HG03354 (cell line): Measurements from ENCODE around the gene SLC18A3.

Experiments used
- ATAC-seq: cut with Tn5 transposase; IDR thresholded peaks from one replicate; pipeline ENCODE4 v1.9.1; 2021; ENCODE audit warnings: mild to moderate bottlenecking; ENCODE audit not compliant: unreplicated experiment, poor library complexity, severe bottlenecking

The SLC18A3 gene

DNA sequence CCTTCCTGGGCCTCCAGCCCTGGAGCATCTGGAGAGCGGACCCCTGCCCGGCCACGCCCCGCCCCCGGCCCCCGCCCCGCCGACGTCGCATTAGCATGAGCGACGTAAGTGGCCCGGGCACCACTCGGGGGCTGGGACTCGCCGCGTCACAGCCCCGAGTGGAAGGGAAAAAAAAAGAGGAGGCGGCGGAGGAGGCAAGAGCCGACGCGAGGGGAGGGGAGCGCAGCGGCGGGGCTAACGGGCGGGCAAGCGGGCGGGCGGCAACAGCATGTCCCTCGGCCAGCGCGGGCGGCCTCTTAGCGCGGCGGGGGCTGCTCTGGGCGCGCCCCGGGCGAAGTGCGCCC, at the start of gene SLC18A3:
TSS of gene SLC18A3 (plus strand) at position 197 of the 344 bp plus-strand sequence. CDS start 431 bp downstream, outside the sequence.
- ATAC-seq: no peak

DNA sequence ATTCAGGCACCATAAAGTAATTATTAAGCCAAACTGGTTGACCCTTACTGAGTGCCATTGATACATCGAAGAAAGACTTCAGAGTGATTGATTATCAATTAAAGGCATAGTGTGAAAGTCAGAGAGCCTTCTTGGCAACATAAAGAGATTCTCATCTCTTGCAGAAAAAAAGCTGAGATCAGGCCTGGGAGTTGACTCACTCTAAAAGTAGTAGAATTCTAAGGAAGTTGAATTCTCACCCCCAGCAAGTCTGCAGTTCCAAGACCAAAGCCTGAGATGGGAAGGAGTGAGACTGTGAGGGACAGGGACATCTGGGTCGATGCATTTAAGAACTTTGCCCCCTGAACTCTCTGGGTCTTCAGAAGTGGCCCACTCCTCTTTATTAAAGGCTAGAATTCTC, 49.6 kb upstream of the SLC18A3 start:
- ATAC-seq: no peak

DNA sequence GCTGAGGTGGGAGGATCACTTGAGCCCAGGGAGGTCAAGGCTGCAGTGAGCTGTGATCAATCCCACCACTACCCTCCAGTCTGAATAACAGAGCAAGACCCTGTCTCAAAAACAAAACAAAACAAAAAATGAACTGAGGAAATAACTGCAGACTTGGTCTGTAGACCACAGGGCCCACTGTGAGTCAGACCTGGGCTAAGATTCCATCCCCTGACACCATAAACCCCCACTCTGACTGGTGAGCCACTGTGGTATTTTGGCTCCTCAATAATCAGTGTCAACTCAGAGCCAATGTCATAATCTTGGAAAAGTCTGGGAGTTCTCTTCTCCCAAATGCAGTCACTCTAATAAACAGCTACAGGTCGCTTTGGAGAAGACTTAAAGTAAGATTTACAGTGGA, 47.2 kb upstream of the SLC18A3 start:
- ATAC-seq: no peak

DNA sequence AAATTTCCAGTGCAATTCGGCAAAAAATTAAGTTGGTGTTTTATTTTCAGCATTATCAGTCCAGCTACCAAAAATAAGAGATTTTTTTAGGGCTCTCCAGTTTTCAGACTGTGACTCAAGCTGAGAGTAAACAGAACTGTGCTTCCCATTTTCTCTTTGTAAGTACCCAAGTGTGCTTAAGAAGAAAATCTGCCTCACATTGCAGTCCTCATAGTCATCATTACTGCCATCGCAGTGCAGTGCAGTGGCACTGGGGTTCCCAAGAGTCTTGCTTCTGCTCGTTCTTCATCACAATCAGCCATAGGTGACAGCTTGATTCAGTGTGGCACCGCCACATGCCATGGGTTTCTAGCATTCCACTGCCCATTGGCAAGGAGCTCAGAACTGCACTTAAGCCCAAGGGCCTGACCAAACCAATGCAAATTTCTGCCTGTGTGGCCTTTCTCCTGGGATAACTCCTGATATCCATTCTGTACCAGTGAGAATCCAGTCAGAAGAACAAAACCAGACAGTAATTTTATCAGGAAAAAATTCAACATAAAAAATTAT, 45.6 kb upstream of the SLC18A3 start:
- ATAC-seq: no peak

DNA sequence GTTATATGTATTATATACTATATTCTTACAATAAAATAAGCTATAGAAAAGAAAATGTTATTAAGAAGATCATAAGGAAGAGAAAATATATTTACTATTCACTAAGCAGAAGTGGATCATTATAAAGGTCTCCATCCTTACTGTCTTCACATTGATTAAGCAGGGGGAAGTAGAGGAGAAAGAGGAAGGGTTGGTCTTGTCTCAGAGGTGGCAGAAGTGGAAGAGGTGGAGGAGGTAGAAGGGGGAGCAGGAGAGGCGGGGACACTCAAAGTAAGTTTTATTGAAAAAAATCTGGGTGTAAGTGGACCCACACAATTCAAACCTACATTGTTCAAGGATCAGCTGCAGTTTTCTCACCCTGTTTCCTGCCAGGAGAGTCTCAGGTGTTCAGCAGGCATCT, 42.3 kb upstream of the SLC18A3 start:
- no peak for ATAC-seq

DNA sequence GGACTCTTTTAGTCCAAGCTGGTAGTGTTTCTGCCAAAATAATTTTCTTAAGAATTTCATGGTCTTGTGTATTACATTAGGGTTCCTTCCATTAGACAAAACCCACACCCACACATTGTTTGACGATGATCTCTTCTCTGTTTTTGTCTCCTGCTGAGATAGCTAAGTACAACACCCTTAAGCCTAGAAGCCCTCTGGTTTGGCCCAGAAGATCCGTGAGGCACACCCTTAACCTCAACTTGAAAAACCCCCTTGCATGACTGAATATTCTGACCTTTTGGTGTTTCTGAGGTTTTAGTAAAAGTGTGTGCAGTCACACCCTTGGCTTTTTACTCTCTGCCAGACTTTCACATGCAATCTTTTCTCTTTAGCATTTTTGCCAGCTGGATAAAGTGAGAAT, 41.9 kb upstream of the SLC18A3 start:
- ATAC-seq: no peak

DNA sequence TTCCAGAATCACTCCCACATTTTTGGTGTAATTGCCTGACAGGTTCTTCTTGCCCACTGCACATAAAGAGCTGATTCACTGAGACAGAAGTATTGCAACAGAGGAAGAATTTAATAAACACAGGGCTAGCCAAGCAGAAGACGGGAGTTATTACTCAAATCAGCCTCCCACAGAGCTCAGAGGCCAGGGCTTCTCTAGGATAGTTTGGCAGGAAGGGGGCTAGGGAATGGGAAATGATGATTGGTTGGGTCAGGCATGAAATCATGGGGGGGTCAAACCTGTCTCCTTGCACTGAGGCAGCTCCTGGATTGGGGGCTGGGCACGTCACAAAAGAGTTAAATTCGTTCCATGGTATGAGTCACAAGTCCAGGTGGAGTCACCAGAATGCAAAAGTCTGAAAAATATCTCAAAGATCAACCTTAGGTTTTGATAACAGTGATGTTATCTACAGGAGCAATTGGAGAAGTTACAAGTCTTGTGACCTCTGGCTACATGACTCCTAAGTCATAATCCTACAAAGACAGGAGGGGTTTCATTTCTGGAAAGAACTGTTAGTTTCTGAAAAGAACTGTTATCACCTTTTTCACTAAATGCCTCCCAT, 41.0 kb upstream of the SLC18A3 start:
- ATAC-seq: no peak

DNA sequence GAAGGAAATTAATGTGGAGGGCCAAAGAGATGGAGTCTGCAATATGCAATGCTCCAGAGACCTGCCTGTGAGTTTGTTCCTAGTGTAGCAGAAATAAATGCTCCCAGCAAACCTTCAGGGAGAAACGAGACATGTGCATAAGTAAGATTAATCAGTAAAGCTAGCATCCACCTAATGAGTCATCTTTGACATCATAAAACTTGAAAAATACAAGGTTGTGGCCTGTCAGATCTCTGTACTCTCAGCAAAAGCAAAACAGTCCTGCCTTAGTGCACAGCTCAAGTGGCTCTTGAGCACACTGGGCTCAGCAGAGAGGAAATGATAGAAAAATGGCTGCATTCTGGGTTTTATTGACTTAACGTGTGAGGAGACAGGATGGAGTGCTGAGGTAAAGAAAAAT, 38.7 kb upstream of the SLC18A3 start:
- ATAC-seq: no peak

DNA sequence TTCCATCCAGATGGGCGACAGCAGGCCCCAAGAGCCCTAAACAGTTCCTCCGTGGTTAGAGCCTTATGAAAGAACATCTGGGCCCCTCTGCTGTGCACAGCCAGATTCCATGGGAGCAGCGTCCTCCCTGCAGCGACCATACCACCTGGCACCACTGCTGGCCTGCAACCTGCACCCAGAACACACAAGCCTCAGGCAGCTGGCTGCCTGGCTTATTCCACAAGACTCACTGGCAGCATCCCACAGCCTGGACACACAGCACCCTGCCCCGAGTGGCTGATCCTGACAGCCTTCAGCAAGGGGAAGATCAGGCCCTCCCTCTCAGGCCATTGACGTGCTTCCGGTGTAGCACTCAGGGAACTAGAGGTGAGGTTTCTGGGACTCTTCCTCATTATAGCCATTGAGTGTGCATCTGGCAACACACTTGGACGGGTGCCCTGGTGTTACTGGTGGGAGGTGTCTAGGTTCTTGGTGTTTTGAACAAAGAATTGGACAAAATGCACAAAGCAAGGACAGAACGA, 37.5 kb upstream of the SLC18A3 start:
- no peak for ATAC-seq

DNA sequence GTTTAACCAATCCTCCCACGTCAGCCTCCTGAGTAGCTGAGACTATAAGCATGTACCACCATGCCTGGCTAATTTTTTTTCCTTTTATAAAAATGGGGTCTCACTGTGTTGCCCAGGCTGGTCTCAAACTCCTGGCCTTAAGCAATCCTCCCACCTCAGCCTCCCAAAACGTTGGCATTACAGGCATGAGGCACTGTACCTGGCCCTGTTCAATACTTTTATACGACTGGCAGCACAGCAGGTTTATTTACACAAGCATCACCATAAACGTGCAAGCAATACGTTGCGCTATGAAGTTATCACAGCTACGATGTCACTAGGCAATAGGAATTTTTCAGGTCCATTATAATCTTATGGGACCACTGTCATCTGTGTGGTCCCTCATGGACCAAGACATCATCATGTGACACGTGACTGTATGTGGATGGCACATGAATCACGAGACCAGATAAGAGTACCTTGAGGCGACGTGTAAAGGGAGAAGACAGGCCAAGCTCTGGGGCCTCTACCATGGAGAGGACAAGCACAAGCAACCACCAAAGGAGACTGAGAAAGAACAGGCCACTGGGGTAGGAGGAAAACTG, 34.5 kb upstream of the SLC18A3 start:
- no peak for ATAC-seq

DNA sequence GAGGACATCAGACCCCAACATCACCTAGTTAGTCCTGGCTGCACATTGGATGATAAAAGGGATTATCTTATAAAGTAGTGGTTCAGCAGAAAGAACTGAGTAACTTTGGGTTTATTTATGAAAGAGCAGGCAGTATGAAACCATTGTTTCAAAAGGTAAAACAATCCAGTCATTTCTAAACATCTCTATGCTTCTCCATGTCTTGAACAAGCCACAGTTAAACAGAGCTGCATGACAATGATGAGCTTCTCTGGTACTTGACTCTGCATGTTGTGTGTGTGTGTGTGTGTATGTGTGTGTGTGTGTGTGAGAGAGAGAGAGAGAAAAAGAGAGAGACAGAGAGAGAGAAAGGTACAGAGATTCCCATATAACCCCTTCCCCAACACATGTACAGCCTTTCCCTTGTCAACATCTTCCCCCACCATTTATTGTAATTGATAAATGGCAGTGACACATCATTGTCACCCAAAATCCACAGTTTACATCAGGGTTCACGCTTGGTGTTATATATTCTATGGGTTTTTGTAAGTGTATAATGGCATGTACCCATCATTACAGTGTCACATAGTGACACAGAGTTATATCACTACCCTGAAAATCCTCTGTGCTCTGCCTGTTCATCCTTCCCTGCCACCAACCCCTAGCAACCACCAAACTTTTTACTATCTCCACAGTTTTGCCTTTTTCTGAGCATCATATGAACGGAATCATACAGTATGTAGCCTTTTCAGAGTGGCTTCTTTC, 32.8 kb upstream of the SLC18A3 start:
- ATAC-seq: no peak

DNA sequence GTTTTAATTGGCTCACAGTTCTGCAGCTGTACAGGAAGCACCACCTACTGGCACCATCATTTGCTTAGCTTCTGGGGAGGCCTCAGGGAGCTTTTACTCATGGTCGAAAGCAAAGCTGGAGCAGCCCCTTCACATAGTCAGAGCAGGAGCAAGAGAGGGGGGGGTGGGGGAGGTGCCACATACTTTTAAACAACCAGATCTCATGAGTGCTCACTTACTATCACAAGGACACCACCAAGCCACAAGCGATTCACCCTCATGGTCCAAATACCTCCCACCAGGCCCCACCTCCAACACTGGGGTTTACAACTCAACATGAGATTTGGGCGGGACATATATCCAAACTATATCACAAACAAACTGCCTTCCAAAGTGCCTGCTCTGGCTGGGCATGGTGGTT, 31.7 kb upstream of the SLC18A3 start:
- ATAC-seq: no peak

DNA sequence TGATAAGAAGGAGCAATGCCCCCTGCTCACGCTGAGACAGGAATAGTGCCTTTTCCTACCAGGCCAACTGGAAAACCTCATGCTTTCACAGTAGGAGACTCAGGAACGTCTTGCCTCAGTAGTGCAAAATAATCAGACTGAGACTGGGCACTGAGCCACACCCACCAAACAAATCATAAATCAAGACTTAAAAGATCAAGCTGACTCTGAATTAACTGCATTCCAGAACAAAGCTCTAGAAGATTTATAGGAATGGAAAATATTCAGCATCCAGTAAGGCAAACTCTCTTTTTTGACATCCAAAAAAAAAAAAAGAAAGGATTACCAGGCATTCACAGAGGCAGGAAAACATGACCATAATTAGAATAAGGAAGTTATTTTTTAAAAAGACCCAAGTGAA, 30.5 kb upstream of the SLC18A3 start:
- no peak for ATAC-seq

DNA sequence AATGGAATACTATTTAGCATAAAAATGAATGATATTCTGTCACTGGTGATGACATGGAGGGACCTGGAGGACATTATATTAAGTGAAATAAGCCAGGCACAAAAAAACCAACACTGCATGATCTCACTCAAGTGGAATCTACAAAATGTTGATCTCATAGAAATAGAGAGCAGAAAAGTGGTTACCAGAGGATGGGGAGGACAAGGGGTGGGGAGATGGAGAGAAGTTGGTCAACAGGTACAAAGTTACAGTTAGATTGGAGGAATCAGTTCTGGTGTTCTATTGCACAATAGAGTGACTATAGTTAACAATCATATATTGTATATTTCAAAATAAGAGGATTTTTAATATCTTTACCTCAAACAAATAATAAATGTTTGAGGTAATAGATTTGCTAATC, 24.7 kb upstream of the SLC18A3 start:
- ATAC-seq: no peak

DNA sequence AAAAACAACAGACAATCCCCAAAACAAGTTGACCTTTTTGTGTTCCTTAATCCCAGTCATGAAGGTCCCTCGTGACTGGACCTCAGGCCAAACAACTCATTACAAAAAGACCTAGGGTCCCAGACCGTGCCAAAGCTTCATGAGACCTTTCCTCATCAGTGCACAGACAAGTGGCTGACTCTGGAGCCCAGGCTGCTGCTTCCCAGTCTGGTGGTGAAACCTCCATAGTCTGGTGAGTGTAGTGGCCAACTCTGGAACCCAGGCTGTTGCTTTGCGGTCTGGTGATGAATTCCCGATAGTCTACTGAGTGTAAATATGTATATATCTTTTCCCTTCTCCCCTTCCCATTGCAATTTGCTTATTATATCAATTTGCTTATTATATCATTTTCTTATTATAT, 22.1 kb upstream of the SLC18A3 start:
- no peak for ATAC-seq

DNA sequence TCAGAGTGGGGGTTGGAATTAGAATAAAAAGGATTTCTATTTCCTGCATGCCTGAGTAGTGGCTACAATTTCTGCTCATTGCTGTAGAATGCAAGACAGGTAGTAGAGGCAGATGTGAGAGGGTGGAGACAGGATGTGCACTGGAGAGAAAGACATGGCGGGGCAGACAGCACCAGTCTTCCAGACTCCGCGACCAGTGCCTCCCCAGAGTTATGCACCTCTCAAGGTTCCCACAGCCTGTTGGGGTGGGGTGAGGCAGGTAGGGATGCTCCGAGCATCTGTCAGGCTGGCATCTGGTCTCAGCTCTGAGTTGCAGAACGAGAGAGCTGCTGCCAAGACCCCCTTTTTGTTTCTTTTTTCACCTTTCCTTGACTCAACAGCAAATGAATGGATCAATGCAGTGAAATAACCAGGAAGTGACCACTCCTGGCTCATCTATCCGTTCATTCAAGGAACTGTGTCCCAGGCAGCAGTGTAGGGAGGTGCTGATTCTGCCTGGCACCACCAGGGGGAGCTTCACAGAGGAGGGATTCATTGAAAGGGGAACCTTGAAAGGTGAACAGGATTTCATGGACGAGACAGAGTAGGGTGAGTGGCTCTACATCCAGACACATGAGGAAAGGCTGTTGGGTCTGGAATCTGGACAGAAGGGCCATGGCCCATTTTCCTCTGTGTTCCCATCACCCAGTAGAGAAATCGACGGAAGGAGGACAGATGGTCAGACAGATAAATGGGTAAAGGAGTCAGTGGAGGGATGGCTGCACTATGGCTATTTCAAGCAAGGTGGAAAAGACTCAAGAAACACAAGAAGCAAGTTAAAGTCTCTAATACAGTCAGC, 17.2 kb upstream of the SLC18A3 start:
- ATAC-seq: peak; percentile 74

DNA sequence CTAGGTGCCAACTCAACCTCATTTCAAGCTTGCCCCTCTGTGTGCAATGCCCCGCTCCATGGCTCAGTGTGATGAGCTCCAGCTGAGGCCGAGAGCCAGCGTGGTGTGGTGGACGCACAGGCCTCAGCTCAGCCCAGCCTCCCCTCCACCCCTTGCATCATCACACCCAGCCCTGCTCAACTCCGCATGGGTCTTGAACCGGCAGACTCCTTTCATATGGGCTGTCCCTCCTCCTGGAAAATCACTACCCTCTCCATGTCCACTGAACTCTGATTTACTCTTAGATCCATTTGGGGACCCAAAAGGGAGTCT, 16.6 kb upstream of the SLC18A3 start:
- ATAC-seq: no peak

DNA sequence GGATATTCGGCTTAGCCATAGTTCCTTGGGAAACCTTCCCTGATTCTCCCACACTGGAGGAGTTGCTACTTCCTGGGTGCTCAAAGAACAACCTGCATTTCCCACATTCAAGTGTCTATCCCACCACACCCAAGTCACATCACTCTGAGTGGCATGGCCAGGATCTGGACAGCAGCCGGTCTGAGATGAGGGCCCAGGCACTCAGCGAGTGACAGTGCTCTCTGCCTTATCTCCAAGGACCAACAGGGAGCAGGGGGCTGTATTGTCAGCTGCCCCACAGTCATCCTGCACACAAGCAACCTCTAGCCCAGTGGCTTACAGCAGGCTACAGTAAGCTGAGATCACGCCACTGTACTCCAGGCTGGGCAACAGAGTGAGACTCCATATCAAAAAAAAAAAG, 16.1 kb upstream of the SLC18A3 start:
- ATAC-seq: no peak

DNA sequence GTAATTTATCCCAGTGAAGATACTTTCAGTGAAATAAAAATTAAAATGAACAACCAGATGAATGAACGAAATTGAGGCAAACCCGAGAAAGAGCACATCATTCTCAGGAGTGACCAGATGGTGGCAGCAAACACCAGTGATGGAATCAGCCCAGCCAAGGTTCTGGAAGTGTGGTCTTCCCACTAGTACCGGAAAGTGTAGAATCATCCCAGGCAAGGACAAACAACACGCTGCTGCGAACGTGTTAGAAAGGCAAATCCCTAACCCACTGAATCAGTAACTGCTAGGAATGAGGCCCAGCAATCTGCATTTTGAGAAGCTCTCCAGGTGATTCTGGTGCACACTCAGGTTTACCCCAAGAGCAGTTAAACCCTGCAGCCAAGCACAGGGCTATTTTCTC, 15.5 kb upstream of the SLC18A3 start:
- ATAC-seq: no peak

DNA sequence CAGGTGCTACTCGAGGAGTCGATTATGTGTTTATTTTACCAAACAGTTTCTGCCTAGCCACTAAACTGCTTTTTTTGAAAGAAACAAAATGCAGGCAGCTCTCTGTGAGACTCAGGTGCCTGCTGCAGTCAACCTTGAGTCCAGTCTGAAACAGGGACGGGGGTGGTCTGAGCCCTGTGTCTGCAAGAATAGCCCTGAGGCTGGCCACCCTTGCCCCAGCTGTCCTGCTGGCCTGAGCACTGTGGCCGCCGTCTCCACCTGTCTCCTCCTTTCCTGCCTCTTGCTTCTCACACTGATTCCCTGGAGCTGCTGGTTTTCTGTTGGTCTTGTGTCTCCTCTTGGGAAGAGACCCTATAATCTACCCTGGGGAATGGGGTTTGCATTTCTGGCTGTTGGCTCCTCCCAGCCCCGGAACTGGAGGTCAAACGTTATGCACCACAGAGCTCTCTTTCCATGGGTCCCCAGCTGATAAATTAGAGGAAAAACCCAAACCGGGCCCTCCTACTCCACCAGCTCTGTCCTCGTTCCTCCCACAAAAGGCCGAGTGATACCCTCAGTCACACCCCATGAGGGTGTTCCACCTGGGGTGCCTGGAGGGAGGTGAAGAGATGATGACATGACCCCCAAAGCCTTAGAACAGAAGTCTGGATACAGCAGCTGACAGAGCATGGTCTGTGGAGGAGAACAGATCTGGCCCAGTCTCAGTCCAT, 15.0 kb upstream of the SLC18A3 start:
- ATAC-seq: no peak
